ENCODE data around the gene HBP1.
"Not testable (repeated sequence)": the region's sequence is repeated elsewhere in the genome, so short reads cannot be mapped to it uniquely, and the experiment has no call there.

Gene HBP1

DNA sequence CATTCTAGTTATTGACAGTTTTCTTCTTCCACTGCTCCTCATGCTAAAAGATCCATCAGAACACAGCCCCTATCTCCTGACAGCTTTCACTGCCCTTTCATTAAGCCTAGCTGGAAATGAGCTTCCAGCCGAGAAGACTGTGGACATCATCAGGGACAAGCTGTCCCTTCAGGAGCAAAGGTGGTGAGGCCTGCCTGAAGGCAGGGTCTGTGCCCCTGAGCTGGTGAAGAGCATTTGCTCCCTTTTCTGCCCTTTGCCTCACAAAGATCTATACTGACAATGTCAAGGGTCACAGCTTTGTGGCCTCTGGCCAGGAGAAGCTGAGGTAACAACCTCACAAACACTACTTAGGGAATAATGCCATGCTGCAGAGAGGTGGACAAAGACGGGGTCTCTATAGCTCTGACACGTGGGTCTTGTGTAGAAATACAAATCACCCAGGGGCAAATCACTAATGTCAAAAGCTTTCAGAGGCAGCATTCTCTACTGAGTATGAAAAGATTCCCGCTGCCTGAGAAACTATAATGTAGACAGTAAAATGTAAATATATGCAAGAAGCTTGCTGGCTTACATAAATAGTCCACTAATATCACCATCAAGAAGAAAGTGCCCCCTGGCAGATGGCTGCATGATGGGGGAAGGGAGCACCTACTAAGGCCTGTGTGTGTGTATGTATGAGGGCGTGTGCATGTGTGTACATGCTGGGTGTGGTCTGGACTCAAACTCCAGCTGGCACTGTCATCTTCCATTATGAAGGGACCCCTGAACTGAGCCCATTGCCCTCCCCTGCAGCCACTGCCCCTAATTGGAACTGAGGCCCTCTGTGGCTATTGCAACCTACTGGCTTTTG, 55.8 kb downstream of the HBP1 start:
- no peak for DNase-seq

DNA sequence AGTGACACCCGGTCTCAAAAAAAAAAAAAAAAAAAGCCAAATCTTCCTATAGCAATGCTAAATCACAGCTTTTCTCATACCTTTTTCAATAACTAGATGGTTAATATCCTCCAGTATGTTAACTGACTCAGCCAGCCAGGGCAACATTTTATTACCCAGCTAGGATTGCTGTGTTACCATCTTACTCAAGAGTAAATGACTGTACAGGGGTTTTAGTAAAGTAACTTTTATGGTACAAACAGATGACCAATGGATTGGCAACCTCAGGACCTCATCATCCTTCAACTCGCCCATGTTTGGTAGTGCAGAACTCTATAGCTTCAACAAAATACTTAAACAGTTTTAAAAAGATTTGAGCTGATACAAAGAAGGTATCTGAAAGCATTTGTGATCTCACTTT, 59.5 kb downstream of the HBP1 start:
- no peak for DNase-seq

GRCh38 chr7:107230334-107230733, 61.5 kb downstream of the HBP1 start:
- DNase-seq = no peak

DNA sequence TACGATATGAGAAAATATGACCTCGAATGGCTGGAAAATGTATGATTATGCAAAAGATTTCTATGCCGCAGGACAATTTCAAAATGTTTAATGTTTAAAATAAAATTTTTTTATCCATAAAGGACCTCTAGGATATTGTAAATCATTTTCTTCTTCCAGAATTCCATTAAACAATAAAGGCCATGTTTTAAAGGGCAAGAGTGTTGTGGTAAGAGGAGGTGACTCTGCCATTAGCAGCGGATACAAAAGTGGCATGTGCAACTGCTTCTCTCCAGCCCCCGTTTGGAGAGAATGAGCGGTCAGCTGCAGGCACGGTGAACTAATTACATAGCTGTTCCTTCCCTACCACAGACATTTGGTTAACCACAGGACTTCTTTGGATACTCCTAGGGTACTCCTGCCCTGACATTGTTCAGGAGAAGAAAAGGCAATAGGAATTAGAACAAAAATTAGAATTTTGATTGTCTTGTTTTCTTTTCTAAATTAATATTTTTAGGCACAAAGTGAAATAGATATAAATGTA, 63.8 kb downstream of the HBP1 start:
- no peak for DNase-seq

- DNase-seq = no peak
These were observed 64.4 kb downstream of the HBP1 start for GRCh38 chr7:107233174-107233573.

DNA sequence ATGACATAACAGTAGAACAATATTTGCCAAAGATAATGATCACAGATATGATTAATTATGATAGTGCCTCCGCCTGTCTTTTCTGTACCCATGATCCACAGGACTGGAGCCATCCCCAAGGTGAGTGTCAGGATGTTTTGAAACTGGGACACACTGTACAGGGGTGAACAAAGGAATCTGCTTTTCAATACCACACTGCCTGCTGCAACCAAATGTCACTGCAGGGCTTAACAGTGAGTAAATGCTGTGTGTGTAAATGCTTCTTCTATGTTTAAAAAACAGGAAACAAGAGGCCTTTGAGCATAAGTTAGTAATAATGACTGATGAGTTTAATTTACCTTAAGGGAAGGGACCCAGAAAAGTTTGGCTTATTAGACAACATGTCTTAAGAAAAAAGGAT, 65.2 kb downstream of the HBP1 start:
- DNase-seq = no peak

GRCh38 chr7:107234436-107234835, 65.6 kb downstream of the HBP1 start:
- no peak for DNase-seq

DNA sequence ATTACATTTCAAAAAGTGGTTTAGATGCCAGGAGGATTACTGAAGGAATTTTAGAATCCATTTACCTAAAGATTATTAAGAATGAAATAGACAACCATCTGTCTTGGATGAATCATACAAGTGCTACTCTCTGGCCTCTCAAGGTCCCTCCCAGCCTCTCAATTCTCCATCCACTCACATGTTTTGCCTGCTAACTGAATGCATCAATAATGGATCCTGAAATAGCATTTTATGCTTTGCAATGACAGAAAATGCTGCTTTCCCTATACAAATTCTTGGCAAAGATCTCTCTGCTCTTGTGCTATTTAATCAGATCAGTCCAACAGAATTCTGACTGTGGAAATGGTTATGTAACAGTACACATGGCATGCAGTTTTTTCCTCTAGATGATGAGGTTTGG, 68.1 kb downstream of the HBP1 start:
- no peak for DNase-seq

- DNase-seq = no peak
These were observed 68.6 kb downstream of the HBP1 start for GRCh38 chr7:107237451-107237850.

- no peak for DNase-seq
These were observed 73.5 kb downstream of the HBP1 start for GRCh38 chr7:107242267-107242666.

DNA sequence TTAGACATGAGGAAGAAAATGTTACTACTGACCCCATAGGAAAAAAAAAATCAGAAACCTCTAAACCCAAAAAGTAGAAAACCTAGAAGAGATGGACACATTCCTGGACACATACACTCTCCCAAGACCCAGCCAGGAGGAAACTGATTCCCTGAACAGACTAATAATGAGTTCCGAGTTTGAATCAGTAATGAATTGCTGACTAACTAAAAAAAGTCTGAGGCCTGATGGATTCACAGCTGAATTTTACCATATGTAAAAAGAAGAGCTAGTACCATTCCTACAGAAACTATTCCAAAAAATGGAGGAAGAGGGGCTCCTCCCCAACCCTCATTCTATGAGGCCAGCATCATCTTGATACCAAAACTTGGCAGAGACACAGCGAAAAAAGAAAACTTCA, 75.8 kb downstream of the HBP1 start:
- no peak for DNase-seq

DNA sequence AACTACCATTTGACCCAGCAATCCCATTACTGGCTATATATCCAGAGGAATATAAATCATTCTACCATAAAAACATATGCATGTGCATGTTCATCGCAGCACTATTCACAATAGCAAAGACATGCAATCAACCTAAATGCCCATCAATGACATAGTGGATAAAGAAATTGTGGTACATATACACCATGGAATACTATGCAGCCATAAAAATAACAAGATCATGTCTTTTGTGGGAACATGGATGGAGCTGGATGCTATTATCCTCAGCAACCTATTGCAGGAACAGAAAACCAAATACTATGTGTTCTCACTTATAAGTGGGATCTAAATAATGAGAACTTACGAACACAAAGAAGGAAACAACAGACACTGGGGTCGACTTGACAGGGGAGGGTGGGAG, 78.0 kb downstream of the HBP1 start:
- DNase-seq = not testable (repeated sequence)

- no peak for DNase-seq
These were observed 79.9 kb downstream of the HBP1 start for GRCh38 chr7:107248551-107249316.

DNA sequence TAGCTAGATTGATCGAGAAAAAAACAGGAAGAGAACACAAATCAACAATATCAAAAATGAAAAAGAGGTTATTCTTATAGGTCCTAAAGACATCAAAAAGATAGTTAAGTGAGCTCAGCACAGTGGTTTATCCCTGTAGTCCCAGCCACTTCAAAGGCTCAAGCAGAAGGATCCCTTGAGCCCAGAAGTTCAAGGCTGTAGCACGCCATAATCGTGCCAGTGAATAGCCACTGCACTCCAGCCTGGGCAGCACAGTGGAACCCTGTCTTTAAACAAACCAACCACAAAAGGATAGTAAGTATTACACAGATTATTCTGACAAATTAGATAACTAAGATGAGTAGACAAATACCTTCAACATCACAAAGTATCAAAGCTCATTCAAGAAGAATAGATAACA, 83.2 kb downstream of the HBP1 start:
- no peak for DNase-seq
